ENCODE results near the gene GAS7.

Gene GAS7

GRCh38 chr17:10200016-10200415 is 1.6 kb upstream of the GAS7 start:
- DNase-seq (ENCODE audit: low spot score) = no peak

- DNase-seq (ENCODE audit: low spot score) = no peak
These were observed 491 bp downstream of the GAS7 start for GRCh38 chr17:10197721-10198508.

GRCh38 chr17:10197362-10197720 is 1.1 kb downstream of the GAS7 start:
- DNase-seq (ENCODE audit: low spot score) = no peak

GRCh38 chr17:10196941-10197340 is 1.5 kb downstream of the GAS7 start:
- no peak for DNase-seq (ENCODE audit: low spot score)

GRCh38 chr17:10196384-10196895 is 2.0 kb downstream of the GAS7 start:
- DNase-seq (ENCODE audit: low spot score) = no peak

- DNase-seq (ENCODE audit: low spot score) = no peak
These were observed 3.2 kb downstream of the GAS7 start for GRCh38 chr17:10195090-10195805.

GRCh38 chr17:10193632-10194031 is 4.8 kb downstream of the GAS7 start:
- no peak for DNase-seq (ENCODE audit: low spot score)

- no peak for DNase-seq (ENCODE audit: low spot score)
These were observed 5.4 kb downstream of the GAS7 start for GRCh38 chr17:10192972-10193371.

- DNase-seq (ENCODE audit: low spot score) = no peak
These were observed 5.9 kb downstream of the GAS7 start for GRCh38 chr17:10192461-10192860.

GRCh38 chr17:10187456-10187855 is 10.9 kb downstream of the GAS7 start:
- no peak for DNase-seq (ENCODE audit: low spot score)

- DNase-seq (ENCODE audit: low spot score) = no peak
These were observed 11.5 kb downstream of the GAS7 start for GRCh38 chr17:10186771-10187410.

GRCh38 chr17:10183931-10184930 is 14.2 kb downstream of the GAS7 start:
- no peak for DNase-seq (ENCODE audit: low spot score)

GRCh38 chr17:10182785-10183184 is 15.6 kb downstream of the GAS7 start:
- DNase-seq (ENCODE audit: low spot score) = no peak

GRCh38 chr17:10178506-10178991 is 19.9 kb downstream of the GAS7 start:
- DNase-seq (ENCODE audit: low spot score) = no peak

- DNase-seq (ENCODE audit: low spot score) = no peak
These were observed 20.4 kb downstream of the GAS7 start for GRCh38 chr17:10177913-10178505.

- DNase-seq (ENCODE audit: low spot score) = no peak
These were observed 21.1 kb downstream of the GAS7 start for GRCh38 chr17:10177131-10177912.

GRCh38 chr17:10173913-10174312 is 24.5 kb downstream of the GAS7 start:
- no peak for DNase-seq (ENCODE audit: low spot score)

- no peak for DNase-seq (ENCODE audit: low spot score)
These were observed 25.6 kb downstream of the GAS7 start for GRCh38 chr17:10172778-10173177.

GRCh38 chr17:10172241-10172741 is 26.1 kb downstream of the GAS7 start:
- DNase-seq (ENCODE audit: low spot score) = no peak

- no peak for DNase-seq (ENCODE audit: low spot score)
These were observed 26.8 kb downstream of the GAS7 start for GRCh38 chr17:10171581-10171981.

Measured in RKO (cell line).